ENCODE data around the gene RFT1. TPM values are rescaled to one million over a fixed set of nuclear protein-coding genes. Genes with fewer than 3 reads are reported as not detected.

Gene RFT1
- total and polyA plus RNA-seq, 4 donors: 10.8 to 23.1 (median 21.6) TPM

DNA sequence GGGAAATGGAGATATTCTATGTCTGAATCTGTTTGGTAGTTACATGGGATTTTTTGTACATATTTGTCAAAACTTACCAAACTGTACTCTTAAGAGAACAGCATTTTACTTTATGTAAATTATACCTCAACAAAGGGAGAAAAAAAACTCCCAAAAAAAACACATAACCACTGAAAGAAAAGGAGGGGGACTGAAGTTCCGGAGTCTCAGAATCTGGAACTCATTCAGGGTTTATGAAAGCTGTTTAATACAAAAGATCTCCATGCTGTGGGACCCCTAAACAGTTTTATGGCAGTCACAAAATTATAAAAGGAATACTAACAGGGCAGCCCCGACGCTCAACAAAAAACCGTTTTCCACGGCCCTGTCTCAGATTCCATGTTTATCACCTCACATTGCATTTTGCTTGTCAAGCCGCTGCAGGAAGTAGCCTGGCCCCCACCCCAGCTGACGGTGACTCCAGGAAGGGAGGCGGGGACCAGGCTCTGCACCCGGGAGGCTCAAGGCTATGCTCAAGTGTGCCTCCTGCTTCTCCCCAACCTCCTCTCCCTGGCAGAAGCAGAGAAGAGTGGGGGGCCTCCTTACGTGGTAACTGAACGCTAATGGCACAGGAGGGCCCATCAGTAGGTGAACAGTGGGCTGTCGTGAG lies 29.3 kb downstream of the RFT1 start:
- DNase-seq (no peak), ATAC-seq (ENCODE audit: insufficient read depth, low FRiP score) (no peak)
- H3K27ac ChIP-seq (ENCODE audit: low read depth in 1 of 2, low read length in 1 of 2): no peak overlapping the region
- H3K4me1 ChIP-seq (ENCODE audit: control insufficient read depth in 5 of 5, insufficient read depth in 5 of 5, low read length in 5 of 5): no peaks in the 10 kb centered on the region
- H3K9me3 ChIP-seq (ENCODE audit: control insufficient read depth in 4 of 4, insufficient read depth in 3 of 4, low read length in 3 of 4): no peaks in the 10 kb centered on the region
- TF ChIP-seq CTCF (IDR thresholded peaks at IDR 0.05; ENCODE audit: control extremely low read depth, extremely low read depth): no peak
- no peak overlapping the region for H3K9ac ChIP-seq (ENCODE audit: insufficient read depth in 1 of 2, low read length in 2 of 2)
- H3K27me3 ChIP-seq (ENCODE audit: control insufficient read depth in 3 of 3, insufficient read depth in 3 of 3, low read length in 2 of 3): no peaks in the 10 kb centered on the region
- peaks cover 5 to 40% (median 33%) of the 10 kb centered on the region in 4 donors for H3K36me3 ChIP-seq (ENCODE audit: control insufficient read depth in 4 of 4, insufficient read depth in 4 of 4, low read length in 4 of 4)
- WGBS, 2 donors: 74 to 80% methylated on average over 12 of the region's 12 CpGs
- H3K4me3 ChIP-seq: no peak overlapping the region

GRCh38 chr3:53097887-53098286 lies 32.3 kb downstream of the RFT1 start:
- Histone ChIP-seq H3K36me3 (ENCODE audit: control insufficient read depth in 4 of 4, insufficient read depth in 4 of 4, low read length in 4 of 4) (peaks cover 5 to 30% (median 23%) of the 10 kb centered on the region in 4 donors), H3K27ac (ENCODE audit: low read depth in 1 of 2, low read length in 1 of 2) (no peak overlapping the region), H3K27me3 (ENCODE audit: control insufficient read depth in 3 of 3, insufficient read depth in 3 of 3, low read length in 2 of 3) (no peaks in the 10 kb centered on the region), H3K4me1 (ENCODE audit: control insufficient read depth in 5 of 5, insufficient read depth in 5 of 5, low read length in 5 of 5) (peaks cover 0 to 7% (median 0%) of the 10 kb centered on the region in 5 donors), H3K9ac (ENCODE audit: insufficient read depth in 1 of 2, low read length in 2 of 2) (no peak overlapping the region), H3K9me3 (ENCODE audit: control insufficient read depth in 4 of 4, insufficient read depth in 3 of 4, low read length in 3 of 4) (no peaks in the 10 kb centered on the region), H3K4me3 (no peak overlapping the region)
- no peak for DNase-seq
- no peak for TF ChIP-seq CTCF (IDR thresholded peaks at IDR 0.05; ENCODE audit: control extremely low read depth, extremely low read depth)
- ATAC-seq (ENCODE audit: insufficient read depth, low FRiP score): no peak
- WGBS, 2 donors: 91 to 96% methylated on average over 5 of the region's 5 CpGs

DNA sequence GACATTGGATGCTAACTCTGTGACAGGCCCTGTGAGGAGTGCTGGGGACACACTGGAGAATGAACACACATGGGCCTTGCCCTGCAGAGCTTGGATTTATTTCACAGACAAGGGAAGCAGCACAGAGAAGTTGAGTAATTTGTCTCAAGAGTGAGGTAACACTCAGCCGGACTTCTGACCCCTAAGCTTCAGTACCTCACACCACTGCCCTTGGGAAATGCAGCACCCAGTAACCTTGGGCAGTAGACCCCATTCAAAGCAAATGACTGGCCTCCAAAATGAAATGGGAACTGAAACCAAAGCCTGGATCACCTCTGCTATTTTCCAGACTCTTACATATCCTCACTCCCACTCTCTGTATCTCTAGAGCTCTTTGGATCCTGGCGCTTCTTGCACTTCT lies 37.3 kb downstream of the RFT1 start:
- H3K4me3 ChIP-seq: no peak overlapping the region
- no peak for TF ChIP-seq CTCF (IDR thresholded peaks at IDR 0.05; ENCODE audit: control extremely low read depth, extremely low read depth)
- no peaks in the 10 kb centered on the region for H3K27me3 ChIP-seq (ENCODE audit: control insufficient read depth in 3 of 3, insufficient read depth in 3 of 3, low read length in 2 of 3)
- peaks cover 0 to 24% (median 0%) of the 10 kb centered on the region in 5 donors for H3K4me1 ChIP-seq (ENCODE audit: control insufficient read depth in 5 of 5, insufficient read depth in 5 of 5, low read length in 5 of 5)
- H3K36me3 ChIP-seq (ENCODE audit: control insufficient read depth in 4 of 4, insufficient read depth in 4 of 4, low read length in 4 of 4): peaks cover under 1 to 28% (median 18%) of the 10 kb centered on the region in 4 donors
- DNase-seq: no peak
- no peak overlapping the region for H3K27ac ChIP-seq (ENCODE audit: low read depth in 1 of 2, low read length in 1 of 2)
- H3K9ac ChIP-seq (ENCODE audit: insufficient read depth in 1 of 2, low read length in 2 of 2): no peak overlapping the region
- ATAC-seq (ENCODE audit: insufficient read depth, low FRiP score): no peak
- WGBS, 2 donors: 61 to 78% methylated on average over 2 of the region's 2 CpGs
- no peaks in the 10 kb centered on the region for H3K9me3 ChIP-seq (ENCODE audit: control insufficient read depth in 4 of 4, insufficient read depth in 3 of 4, low read length in 3 of 4)

DNA sequence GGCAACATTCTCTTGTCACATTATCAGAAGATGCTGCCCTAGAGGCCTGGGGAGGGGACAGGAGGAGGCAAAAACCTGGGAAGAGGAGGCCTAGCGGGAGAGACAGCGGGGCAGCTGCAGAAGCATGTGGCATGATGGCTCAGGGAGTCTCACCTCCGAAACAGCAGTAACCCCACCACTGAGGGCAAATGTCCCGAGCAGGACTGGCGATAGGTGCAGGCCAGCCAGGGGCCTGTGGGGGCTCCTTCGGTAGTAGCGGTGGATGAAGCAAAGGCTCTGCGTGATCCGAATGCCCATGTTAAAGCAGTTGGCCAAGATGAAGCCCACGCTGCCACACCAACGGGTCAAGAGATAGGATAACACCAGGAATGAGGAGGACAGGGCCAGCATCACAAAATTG lies 38.0 kb downstream of the RFT1 start:
- Histone ChIP-seq H3K27ac (ENCODE audit: low read depth in 1 of 2, low read length in 1 of 2) (no peak overlapping the region), H3K27me3 (ENCODE audit: control insufficient read depth in 3 of 3, insufficient read depth in 3 of 3, low read length in 2 of 3) (no peaks in the 10 kb centered on the region), H3K36me3 (ENCODE audit: control insufficient read depth in 4 of 4, insufficient read depth in 4 of 4, low read length in 4 of 4) (peaks cover 0 to 27% (median 18%) of the 10 kb centered on the region in 4 donors), H3K9ac (ENCODE audit: insufficient read depth in 1 of 2, low read length in 2 of 2) (no peak overlapping the region), H3K4me3 (no peak overlapping the region), H3K9me3 (ENCODE audit: control insufficient read depth in 4 of 4, insufficient read depth in 3 of 4, low read length in 3 of 4) (no peaks in the 10 kb centered on the region), H3K4me1 (ENCODE audit: control insufficient read depth in 5 of 5, insufficient read depth in 5 of 5, low read length in 5 of 5) (peaks cover 0 to 24% (median 0%) of the 10 kb centered on the region in 5 donors)
- WGBS, 2 donors: 98% methylated on average over 11 of the region's 11 CpGs
- no peak for TF ChIP-seq CTCF (IDR thresholded peaks at IDR 0.05; ENCODE audit: control extremely low read depth, extremely low read depth)
- no peak for DNase-seq
- no peak for ATAC-seq (ENCODE audit: insufficient read depth, low FRiP score)

Data from lung (tissue), 12 donors.